OCI-LY3 (cell line): ENCODE results near the gene KRT222.

Experiments
- EZH2phosphoT487 ChIP-seq: fragments of 200-600 bp; shearing (Covaris generic); IDR thresholded peaks from 2 replicates; pipeline ENCODE4 v1.6.1; 2018; ENCODE audit warnings: antibody characterized with exemption, mixed run types, low read depth
- TF ChIP-seq, protein P1 (sequence below): fragments of 200-600, 300-600 bp; sonication (generic); IDR thresholded peaks from 2 replicates; pipeline ENCODE4 v1.5.1; 2014; ENCODE audit warnings: antibody characterized with exemption, low read length, low read depth

- TF ChIP-seq, protein P1, sequence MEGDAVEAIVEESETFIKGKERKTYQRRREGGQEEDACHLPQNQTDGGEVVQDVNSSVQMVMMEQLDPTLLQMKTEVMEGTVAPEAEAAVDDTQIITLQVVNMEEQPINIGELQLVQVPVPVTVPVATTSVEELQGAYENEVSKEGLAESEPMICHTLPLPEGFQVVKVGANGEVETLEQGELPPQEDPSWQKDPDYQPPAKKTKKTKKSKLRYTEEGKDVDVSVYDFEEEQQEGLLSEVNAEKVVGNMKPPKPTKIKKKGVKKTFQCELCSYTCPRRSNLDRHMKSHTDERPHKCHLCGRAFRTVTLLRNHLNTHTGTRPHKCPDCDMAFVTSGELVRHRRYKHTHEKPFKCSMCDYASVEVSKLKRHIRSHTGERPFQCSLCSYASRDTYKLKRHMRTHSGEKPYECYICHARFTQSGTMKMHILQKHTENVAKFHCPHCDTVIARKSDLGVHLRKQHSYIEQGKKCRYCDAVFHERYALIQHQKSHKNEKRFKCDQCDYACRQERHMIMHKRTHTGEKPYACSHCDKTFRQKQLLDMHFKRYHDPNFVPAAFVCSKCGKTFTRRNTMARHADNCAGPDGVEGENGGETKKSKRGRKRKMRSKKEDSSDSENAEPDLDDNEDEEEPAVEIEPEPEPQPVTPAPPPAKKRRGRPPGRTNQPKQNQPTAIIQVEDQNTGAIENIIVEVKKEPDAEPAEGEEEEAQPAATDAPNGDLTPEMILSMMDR, result no peak
- TF ChIP-seq EZH2phosphoT487, result no peak
Measured at GRCh38 chr17:40616592-40616991, 48.4 kb downstream of the KRT222 start.
